Mucosa of descending colon (tissue), 3 donors: ENCODE results near the gene RIOK1. TPM values are rescaled to one million over a fixed set of nuclear protein-coding genes. Genes with fewer than 3 reads are reported as not detected.
A peak's percentile ranks its signal among the peaks of the same experiment; 100 is the strongest.

Experiments
- ATAC-seq: fragments of 200-7000 bp; cut with Tn5 transposase; one replicate; pipeline ENCODE4 v1.9.1; 2020; ENCODE audit warnings: mild to moderate bottlenecking, moderate library complexity
- DNase-seq, 3 donors: peaks; one replicate each; pipeline ENCODE4 v3.0.0-alpha.2; 2020
- H3K36me3 ChIP-seq: fragments of 200-600 bp; one replicate; pipeline ENCODE4 v1.8.0; 2021; ENCODE audit warnings: low read depth, mild to moderate bottlenecking
- H3K4me1 ChIP-seq: fragments of 200-600 bp; one replicate; pipeline ENCODE4 v1.8.0; 2021; ENCODE audit warnings: low read depth, mild to moderate bottlenecking
- H3K4me3 ChIP-seq: fragments of 200-600 bp; one replicate; pipeline ENCODE4 v1.8.0; 2021; ENCODE audit warnings: mild to moderate bottlenecking
- H3K9me3 ChIP-seq: fragments of 200-600 bp; one replicate; pipeline ENCODE4 v1.8.0; 2021; ENCODE audit warnings: mild to moderate bottlenecking
- CTCF ChIP-seq: fragments of 200-600 bp; IDR thresholded peaks from one replicate; pipeline ENCODE4 v1.8.0; 2022; ENCODE audit warnings: antibody characterized with exemption, mild to moderate bottlenecking
- intact Hi-C, 2 donors: fragments of 100-400 bp; cut with DNase I in 1 of 2; cut with micrococcal nuclease in 1 of 2; formaldehyde crosslinking; loops; one replicate each; pipeline versions ENCODE4 v1.11.0 to v1.11.1; 2022; cut with DNase I, micrococcal nuclease
- total RNA-seq, 3 donors: library from RNA; stranded (reverse); fragmentation: NEBNext Ultra II Directional in 2 of 3; extraction: Animal tissue kit (Norgen Biotek cat#: 25700) in 2 of 3; gene quantifications; one replicate each; pipeline versions ENCODE4 v1.2.1 to v1.2.4, GENCODE V29; 2021 to 2023
- donor health status: DM: no; HTN: no; CAD: no; lungs with moderate emphysema.
- donor health status: DM: no; HTN: no; CAD: no.
- donor health status: DM: no; HTN: yes; CAD: no.

Gene RIOK1
- total RNA-seq, 3 donors from 2014 or later: 12.1 to 19.8 (median 15.0) TPM

DNA sequence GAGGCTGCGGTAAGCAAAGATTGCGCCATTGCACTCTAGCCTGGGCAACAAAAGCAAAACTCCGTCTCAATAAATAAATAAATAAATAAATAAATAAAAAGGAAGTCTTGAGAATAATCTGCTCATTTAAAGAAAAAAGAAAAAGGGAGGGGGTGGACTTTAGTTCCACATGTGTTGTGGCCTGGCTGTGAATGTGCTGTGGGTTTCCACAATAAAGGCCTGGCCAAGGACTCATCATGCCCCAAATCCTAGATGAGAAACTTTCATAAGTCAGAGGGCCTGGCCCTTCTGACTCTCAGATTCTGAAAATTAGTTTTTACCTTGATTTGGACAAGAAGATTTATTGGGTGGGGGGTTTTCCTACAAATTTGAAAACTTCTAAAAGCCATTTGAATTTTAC lies 48.4 kb downstream of the RIOK1 start:
- H3K9me3 ChIP-seq: no peaks in the 10 kb centered on the region
- TF ChIP-seq CTCF: no peak
- no peak for ATAC-seq
- intact Hi-C loops: no loop called here
- no peaks in the 10 kb centered on the region for H3K36me3 ChIP-seq
- no peaks in the 10 kb centered on the region for H3K4me1 ChIP-seq
- no peak overlapping the region for H3K4me3 ChIP-seq
- no peak for DNase-seq

- no peak for TF ChIP-seq CTCF
- H3K36me3 ChIP-seq: no peaks in the 10 kb centered on the region
- H3K4me1 ChIP-seq: no peaks in the 10 kb centered on the region
- intact Hi-C loops: no loop called here
- no peak for DNase-seq
- H3K9me3 ChIP-seq: no peaks in the 10 kb centered on the region
- peak; percentile 32 for ATAC-seq
- no peak overlapping the region for H3K4me3 ChIP-seq
These were observed 49.6 kb downstream of the RIOK1 start for GRCh38 chr6:7439228-7439627.

GRCh38 chr6:7440476-7440875 lies 50.9 kb downstream of the RIOK1 start:
- Histone ChIP-seq H3K9me3 (no peaks in the 10 kb centered on the region), H3K36me3 (no peaks in the 10 kb centered on the region), H3K4me1 (no peaks in the 10 kb centered on the region), H3K4me3 (no peak overlapping the region)
- TF ChIP-seq CTCF: no peak
- ATAC-seq (no peak), DNase-seq (no peak)
- intact Hi-C loops: no loop called here

- H3K4me3 ChIP-seq: no peak overlapping the region
- TF ChIP-seq CTCF: no peak
- no peaks in the 10 kb centered on the region for H3K36me3 ChIP-seq
- intact Hi-C loops: no loop called here
- no peaks in the 10 kb centered on the region for H3K4me1 ChIP-seq
- H3K9me3 ChIP-seq: no peaks in the 10 kb centered on the region
- ATAC-seq (no peak), DNase-seq (no peak)
These were observed 51.6 kb downstream of the RIOK1 start for GRCh38 chr6:7441048-7441775.

GRCh38 chr6:7442467-7442866 lies 52.9 kb downstream of the RIOK1 start:
- no peak for TF ChIP-seq CTCF
- Histone ChIP-seq H3K9me3 (no peaks in the 10 kb centered on the region), H3K36me3 (no peaks in the 10 kb centered on the region), H3K4me3 (no peak overlapping the region), H3K4me1 (no peaks in the 10 kb centered on the region)
- no peak for ATAC-seq
- intact Hi-C loops: no loop called here
- no peak for DNase-seq

DNA sequence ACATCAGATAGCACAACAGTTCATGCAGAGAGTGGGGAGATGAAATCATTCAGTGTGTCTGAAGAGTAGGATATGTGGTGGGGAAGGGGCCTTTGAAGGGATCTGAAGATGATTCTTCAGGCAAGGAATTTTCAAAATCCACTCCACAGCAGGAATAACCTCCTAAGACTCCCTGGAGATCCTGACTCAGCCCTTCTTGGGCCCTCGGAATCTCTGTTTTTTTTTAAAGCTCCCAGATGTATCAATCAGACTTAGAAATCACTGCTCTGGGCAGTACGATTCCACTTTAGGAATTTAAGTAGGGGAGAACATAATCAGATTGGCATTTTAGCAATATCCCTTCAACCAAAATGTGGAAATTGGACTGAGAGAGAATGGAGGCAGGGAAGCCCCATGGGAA lies 55.5 kb downstream of the RIOK1 start:
- no peaks in the 10 kb centered on the region for H3K9me3 ChIP-seq
- intact Hi-C loops: no loop called here
- no peaks in the 10 kb centered on the region for H3K4me1 ChIP-seq
- TF ChIP-seq CTCF: no peak
- H3K36me3 ChIP-seq: no peaks in the 10 kb centered on the region
- ATAC-seq (no peak), DNase-seq (no peak)
- H3K4me3 ChIP-seq: no peak overlapping the region
